ENCODE measurements around the gene TRIM65. TPM values are rescaled to one million over a fixed set of nuclear protein-coding genes. Genes with fewer than 3 reads are reported as not detected.
A peak's percentile ranks its signal among the peaks of the same experiment; 100 is the strongest.

Gene TRIM65
- total RNA-seq, 1 donor from 2014 or later, result 15.4 TPM

GRCh38 chr17:75845058-75845711, 51.6 kb downstream of the TRIM65 start:
- peak overlapping the region; percentile 57 for H3K4me3 Mint-ChIP-seq (ENCODE audit: unreplicated experiment)

GRCh38 chr17:75844530-75845057, 52.2 kb downstream of the TRIM65 start:
- Histone ChIP-seq H3K9ac (ENCODE audit: low read length) (peak overlapping the region; percentile 23), H3K27me3 (ENCODE audit: insufficient read depth, low read length) (no peaks in the 10 kb centered on the region), H3K79me2 (ENCODE audit: insufficient read depth, low read length) (no peaks in the 10 kb centered on the region), H2AFZ (ENCODE audit: low read depth, low read length) (no peak overlapping the region), H4K20me1 (ENCODE audit: insufficient read depth, low read length) (peaks cover 6% of the 10 kb centered on the region), H3K9me3 (ENCODE audit: insufficient read depth, low read depth, low read length) (no peaks in the 10 kb centered on the region), H3K4me3 (ENCODE audit: insufficient read depth, low read depth, low read length) (no peak overlapping the region), H3K4me1 (ENCODE audit: insufficient read depth, low read length) (peaks cover 11% of the 10 kb centered on the region), H3K27ac (ENCODE audit: low read depth, low read length) (no peak overlapping the region), H3K36me3 (ENCODE audit: insufficient read depth, low read length) (peaks cover 7% of the 10 kb centered on the region), H3K4me2 (ENCODE audit: low read length) (peak overlapping the region; percentile 12)
- Mint-ChIP-seq H3K9me3 (ENCODE audit: unreplicated experiment) (no peaks in the 10 kb centered on the region), H3K27me3 (ENCODE audit: low read depth, unreplicated experiment) (peaks cover 2% of the 10 kb centered on the region), H3K4me3 (ENCODE audit: unreplicated experiment) (no peak overlapping the region), H3K4me1 (ENCODE audit: low read depth, unreplicated experiment) (peaks cover 6% of the 10 kb centered on the region), H3K27ac (ENCODE audit: unreplicated experiment) (no peak overlapping the region), H3K36me3 (ENCODE audit: low read depth, unreplicated experiment) (peaks cover 13% of the 10 kb centered on the region)
- DNase-seq (ENCODE audit: low read depth) (no peak), FAIRE-seq (no peak)
- TF ChIP-seq CTCF (IDR thresholded peaks at IDR 0.05; ENCODE audit: insufficient read depth, low read depth, low read length) (no peak), EZH2 (IDR thresholded peaks at IDR 0.05; ENCODE audit: insufficient read depth, low read length) (no peak)

More at GRCh38 chr17:75845058-75845711, 51.6 kb downstream of the TRIM65 start:
- FAIRE-seq, result no peak
- Histone ChIP-seq H4K20me1 (ENCODE audit: insufficient read depth, low read length) (peaks cover 6% of the 10 kb centered on the region), H2AFZ (ENCODE audit: low read depth, low read length) (no peak overlapping the region), H3K4me3 (ENCODE audit: insufficient read depth, low read depth, low read length) (no peak overlapping the region), H3K79me2 (ENCODE audit: insufficient read depth, low read length) (no peaks in the 10 kb centered on the region), H3K36me3 (ENCODE audit: insufficient read depth, low read length) (peaks cover 7% of the 10 kb centered on the region), H3K4me1 (ENCODE audit: insufficient read depth, low read length) (peaks cover 15% of the 10 kb centered on the region), H3K27ac (ENCODE audit: low read depth, low read length) (no peak overlapping the region), H3K9ac (ENCODE audit: low read length) (peak overlapping the region; percentile 23), H3K4me2 (ENCODE audit: low read length) (peak overlapping the region; percentile 12), H3K9me3 (ENCODE audit: insufficient read depth, low read depth, low read length) (no peaks in the 10 kb centered on the region), H3K27me3 (ENCODE audit: insufficient read depth, low read length) (no peaks in the 10 kb centered on the region)
- H3K27me3 Mint-ChIP-seq (ENCODE audit: low read depth, unreplicated experiment), result peaks cover 2% of the 10 kb centered on the region
- H3K9me3 Mint-ChIP-seq (ENCODE audit: unreplicated experiment), result no peaks in the 10 kb centered on the region
- H3K27ac Mint-ChIP-seq (ENCODE audit: unreplicated experiment), result peak overlapping the region; percentile 68
- no peak for TF ChIP-seq EZH2 (IDR thresholded peaks at IDR 0.05; ENCODE audit: insufficient read depth, low read length)
- peak; percentile 40 for TF ChIP-seq CTCF (IDR thresholded peaks at IDR 0.05; ENCODE audit: insufficient read depth, low read depth, low read length)
- no peak for DNase-seq (ENCODE audit: low read depth)
- peaks cover 17% of the 10 kb centered on the region for H3K36me3 Mint-ChIP-seq (ENCODE audit: low read depth, unreplicated experiment)
- peaks cover 6% of the 10 kb centered on the region for H3K4me1 Mint-ChIP-seq (ENCODE audit: low read depth, unreplicated experiment)

Measured in astrocyte (in vitro differentiated cells and primary cell).